Right renal cortex interstitium (tissue), 3 donors: ENCODE data around the gene CMTM1. TPM values are rescaled to one million over a fixed set of nuclear protein-coding genes. Genes with fewer than 3 reads are reported as not detected.

Experiments used
- DNase-seq, 3 donors: peaks; one replicate each; pipeline ENCODE4 v3.0.0-alpha.2; 2013; ENCODE audit warnings: low read depth in 3 of 3, low spot score in 2 of 3
- polyA plus RNA-seq, 3 donors: library from polyadenylated mRNA; unstranded; fragments of 120-200 nt; gene quantifications; one replicate each; pipeline ENCODE4 v1.2.1, GENCODE V29; 2013; ENCODE audit not compliant: insufficient read length in 3 of 3

The CMTM1 gene
- polyA plus RNA-seq, 3 donors: 3.9 to 5.4 (median 4.8) TPM

DNA sequence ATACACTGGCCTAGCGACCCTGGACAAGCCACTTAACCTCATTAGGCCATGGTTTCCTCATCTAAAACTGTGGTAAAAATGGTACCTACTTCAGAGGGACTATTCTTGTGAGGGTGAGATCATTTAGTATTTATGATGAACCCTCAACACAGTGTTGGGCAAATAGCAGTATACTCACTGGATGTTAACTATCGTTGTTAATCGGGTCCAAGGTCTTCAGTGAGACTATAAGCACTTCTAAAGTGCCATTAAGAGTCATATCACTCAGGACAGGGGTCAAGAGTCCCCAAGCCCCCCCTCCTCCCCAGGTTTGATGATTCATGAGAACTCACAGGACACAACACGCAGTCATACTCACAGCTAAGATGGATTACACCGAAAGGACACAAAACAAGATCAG is 27.3 kb upstream of the CMTM1 start:
- no peak for DNase-seq

DNA sequence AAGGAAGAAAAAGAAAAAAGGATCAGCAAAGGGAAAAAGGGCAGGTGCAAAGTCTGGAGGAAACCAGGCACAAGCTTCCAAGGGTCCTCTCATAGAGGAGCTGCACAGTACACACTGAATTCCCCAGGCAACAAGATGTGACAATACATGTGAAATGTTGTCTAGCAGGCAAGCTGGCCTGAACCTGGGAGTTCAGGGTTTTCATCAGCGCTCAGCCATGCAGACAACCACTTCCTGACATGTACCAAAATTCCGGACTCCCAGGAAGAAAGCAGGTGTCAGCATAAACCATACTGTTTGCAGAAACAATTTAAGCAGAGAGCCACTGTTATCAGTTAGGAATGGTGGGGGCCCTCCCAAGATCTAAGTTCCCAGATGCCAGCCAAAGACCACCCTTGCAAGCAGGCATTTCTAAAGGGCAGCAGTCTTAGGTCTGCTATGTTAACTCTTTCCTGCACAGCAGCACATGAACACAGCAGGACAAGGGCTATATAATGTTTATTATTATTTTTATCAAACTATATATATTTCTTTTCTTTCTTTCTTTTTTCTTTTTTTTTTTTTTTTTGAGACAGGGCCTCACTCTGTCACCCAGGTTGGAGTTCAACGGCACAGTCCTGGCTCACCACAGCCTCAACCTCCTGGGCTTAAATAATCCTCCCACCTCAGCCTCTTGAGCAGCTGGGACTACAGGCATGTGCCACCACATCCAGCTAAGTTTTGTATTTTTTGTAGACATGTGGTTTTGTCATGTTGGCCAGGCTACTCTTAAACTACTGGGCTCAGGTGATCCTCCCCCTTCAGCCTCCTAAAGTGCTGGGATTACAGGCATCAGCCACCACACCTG is 26.4 kb upstream of the CMTM1 start:
- no peak for DNase-seq

GRCh38 chr16:66541388-66542355 is 24.6 kb upstream of the CMTM1 start:
- no peak for DNase-seq

DNA sequence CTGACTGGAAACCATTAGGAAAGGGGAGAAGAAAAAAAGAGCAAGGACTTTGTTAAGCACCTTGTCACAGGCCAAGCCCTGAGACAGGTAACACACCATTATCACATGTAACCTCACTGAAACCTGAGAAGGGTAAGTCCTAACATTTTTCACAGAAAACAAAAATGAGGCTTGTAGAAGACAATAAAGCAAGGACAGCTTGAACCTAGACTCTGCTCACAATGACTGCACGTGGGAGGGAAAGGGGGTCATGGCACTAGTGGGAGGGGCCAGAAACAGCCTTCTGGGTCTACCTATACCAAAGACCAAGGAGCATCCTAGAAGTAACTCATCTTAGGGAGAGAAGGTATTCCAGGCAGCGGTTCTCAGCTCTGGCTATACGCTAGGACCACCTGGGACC is 23.8 kb upstream of the CMTM1 start:
- DNase-seq: no peak

- DNase-seq: no peak
Observed at GRCh38 chr16:66543541-66543940, 22.7 kb upstream of the CMTM1 start.

DNA sequence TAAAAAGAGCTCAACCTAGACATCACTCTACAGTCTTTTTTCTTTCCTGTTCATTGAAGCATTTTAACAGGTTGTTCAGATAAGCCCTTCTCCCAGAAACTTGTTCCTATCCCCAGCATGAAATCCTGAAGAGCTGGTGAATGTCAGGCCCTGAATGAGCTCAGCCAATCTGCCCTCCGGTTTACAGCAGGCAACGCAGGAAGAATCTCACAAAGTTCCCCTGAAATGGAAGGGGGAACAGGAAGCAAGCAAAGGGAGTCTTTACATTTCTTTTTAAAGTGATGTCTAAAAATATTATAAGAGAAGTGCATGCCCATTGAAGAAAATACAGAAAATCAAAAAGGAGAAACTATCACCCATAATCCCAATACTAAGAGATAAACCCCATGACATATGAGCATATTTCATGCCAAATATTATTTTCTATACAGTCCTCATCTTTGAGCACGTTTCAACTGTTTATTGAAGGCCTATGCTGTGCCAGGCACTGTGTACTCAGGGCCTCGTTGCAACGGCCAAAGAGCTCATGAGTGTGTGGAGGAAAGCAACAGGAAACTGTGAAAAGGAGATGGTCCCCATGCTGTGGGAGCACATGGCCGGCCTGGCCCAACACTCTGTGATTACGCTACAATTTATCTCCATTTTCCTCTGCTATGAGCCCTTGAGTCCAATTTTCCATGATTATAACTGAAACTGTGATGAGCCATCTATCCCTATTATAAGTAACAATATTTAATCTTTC is 22.1 kb upstream of the CMTM1 start:
- no peak for DNase-seq

DNA sequence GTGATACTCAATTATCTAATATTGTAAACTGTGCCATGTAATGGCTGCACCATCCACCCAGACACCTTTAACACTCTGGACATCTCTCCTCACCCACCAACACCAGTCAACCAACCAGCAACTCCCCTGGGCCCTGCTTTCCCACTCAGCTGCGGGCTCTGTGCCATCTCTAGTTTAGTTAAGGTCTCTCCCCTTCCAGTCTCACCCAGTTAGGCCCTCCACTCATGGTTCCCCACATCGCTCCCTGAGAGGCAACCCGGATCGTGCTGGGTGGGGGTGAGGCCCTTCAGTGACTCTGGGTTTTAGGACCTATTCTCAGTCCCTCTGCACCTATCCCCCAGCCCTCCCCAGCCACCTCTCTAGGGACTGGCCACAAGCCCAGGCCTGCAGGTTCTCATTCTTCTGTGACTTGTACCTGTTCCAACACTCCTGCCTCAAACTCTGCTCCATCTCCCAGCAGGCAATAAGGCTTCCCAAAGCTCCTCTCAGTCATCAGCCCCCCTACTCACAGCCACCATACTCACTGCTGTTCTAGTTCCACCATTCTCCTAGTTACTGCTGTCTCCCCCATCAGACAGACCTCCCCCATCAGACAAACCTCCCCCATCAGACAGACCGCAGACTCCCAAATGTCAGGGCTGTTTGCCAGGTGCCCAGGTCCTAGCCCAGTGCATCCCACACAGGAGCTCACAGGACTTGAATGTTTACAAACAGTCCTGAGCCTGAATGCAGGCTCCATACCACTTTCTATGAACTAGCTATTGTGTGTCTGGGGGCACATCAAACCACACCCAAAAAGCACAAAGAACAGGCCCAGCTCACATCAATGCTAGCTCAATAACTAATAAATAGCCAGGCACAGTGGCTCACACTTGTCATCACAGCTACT is 18.9 kb upstream of the CMTM1 start:
- no peak for DNase-seq

GRCh38 chr16:66548068-66548467 is 18.2 kb upstream of the CMTM1 start:
- DNase-seq: no peak

DNA sequence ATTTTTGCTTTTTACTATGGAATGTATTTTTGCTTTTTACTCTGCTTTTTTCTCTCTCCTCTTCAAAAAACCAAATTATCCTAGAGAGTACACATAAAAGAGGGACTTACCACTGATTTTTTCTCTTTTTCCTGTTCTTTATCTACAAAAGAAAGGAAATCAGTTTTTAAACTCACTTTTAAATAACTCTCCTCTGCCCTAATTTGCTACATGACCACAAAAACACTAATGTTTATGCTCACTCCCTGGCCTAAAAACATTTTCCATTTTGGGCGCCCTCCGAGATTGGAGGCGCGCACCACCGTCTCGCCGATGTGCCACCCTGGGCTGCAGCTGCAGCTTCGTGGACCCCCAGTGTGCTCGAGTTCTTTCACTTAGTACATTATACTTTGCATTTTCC is 17.4 kb upstream of the CMTM1 start:
- DNase-seq: no peak

- peak in 2 of 3 donors; percentile 63 to 65 for DNase-seq
Observed at GRCh38 chr16:66549284-66550131, 16.7 kb upstream of the CMTM1 start, which contains the start of gene TK2. TK2 (minus strand) TSS chr16:66550122; CDS start chr16:66550061, 61 bp downstream.

DNA sequence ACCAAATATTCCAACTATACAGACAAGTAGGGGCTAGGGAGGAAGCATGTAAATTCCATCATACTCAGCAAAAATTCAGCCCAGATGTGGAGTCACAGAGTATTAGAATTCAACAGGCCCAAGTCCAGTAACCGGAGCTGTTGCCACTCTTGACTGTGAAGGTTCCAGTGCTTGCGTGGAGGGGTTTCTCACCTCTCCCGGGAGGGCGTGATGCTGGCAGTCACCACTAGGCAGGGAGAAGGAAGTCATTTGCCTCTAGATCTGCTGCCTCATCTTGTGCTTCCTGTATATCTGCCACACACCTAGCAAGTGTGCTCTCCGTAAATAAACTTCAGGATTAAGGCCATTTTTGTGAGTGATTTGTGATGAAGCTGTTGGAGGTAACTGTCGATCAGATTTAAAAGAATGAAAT is 14.9 kb upstream of the CMTM1 start:
- no peak for DNase-seq

GRCh38 chr16:66551788-66552285 is 14.4 kb upstream of the CMTM1 start:
- DNase-seq: no peak

- peak; percentile 84 to 88 (median 88) for DNase-seq
Observed at GRCh38 chr16:66552286-66553177, 13.7 kb upstream of the CMTM1 start, which contains the start of gene CKLF. CKLF (plus strand) TSS chr16:66552576; CDS start chr16:66552716, 140 bp downstream.

- DNase-seq: no peak
Observed at GRCh38 chr16:66553223-66553622, 13.0 kb upstream of the CMTM1 start.

GRCh38 chr16:66554021-66554420 is 12.2 kb upstream of the CMTM1 start:
- no peak for DNase-seq

- DNase-seq: no peak
Observed at GRCh38 chr16:66554495-66554894, 11.7 kb upstream of the CMTM1 start.

DNA sequence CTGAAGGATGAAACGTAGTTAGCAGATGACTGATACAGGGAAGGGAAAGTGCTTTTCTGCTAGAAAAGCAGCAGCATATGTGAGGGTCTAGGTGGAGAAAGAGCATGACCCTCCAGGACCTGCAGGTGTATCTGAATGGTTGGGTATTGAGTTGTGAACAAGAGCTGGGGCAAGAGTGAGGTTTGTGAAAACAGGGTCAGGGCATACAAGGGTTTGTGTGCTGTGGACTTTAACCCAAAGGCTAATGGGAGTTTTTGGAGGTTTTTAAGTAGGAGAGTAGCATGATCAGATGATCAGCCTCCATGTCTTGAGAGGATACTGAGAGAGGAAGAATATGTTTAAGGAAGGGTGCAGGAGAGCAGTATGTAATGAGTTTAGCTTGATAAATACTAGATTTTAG is 6.1 kb upstream of the CMTM1 start:
- no peak for DNase-seq
